H1 (cell line): ENCODE measurements around the gene ITIH4. TPM values are rescaled to one million over a fixed set of nuclear protein-coding genes. Genes with fewer than 3 reads are reported as not detected.

Experiments
- CTCF ChIA-PET: fragments of 300-600 bp; sonication (Branson Sonifier 250); formaldehyde crosslinking; loops from one replicate; lab custom pipeline; 2021; ENCODE audit not compliant: partially characterized antibody; lab: Charles Lee
- POLR2A ChIA-PET: fragments of 300-600 bp; sonication (Branson Sonifier 250); formaldehyde crosslinking; loops from one replicate; lab custom pipeline; 2021; ENCODE audit warnings: inconsistent platforms; ENCODE audit not compliant: partially characterized antibody; lab: Charles Lee
- DNase-seq, 2 experiments: peaks; one replicate each; pipeline versions ENCODE4 v3.0.0 to v3.0.0-alpha.2; 2010 to 2022; ENCODE audit warnings: low spot score in 2 of 2, low read depth in 1 of 2, mixed read lengths in 1 of 2
- FAIRE-seq: peaks from 2 replicates; lab custom pipeline; 2011; peaks lifted over from hg19 to GRCh38; lab: Jason Lieb, UNC
- H2AFZ ChIP-seq: 2 replicates; pipeline ENCODE4 v1.8.1; 2012; ENCODE audit warnings: low read length, inconsistent platforms
- H2AK5ac ChIP-seq: 2 replicates; pipeline ENCODE4 v1.6.1; 2013; ENCODE audit warnings: low read depth, low read length
- H2BK120ac ChIP-seq: replicated peaks from 2 replicates; pipeline ENCODE3; 2013; ENCODE audit warnings: low read depth, low read length, inconsistent platforms
- H2BK12ac ChIP-seq: 2 replicates; pipeline ENCODE4 v1.6.1; 2013; ENCODE audit warnings: low read depth, low read length
- H2BK15ac ChIP-seq: 2 replicates; pipeline ENCODE4 v1.6.1; 2013; ENCODE audit warnings: low read length
- H2BK20ac ChIP-seq: 2 replicates; pipeline ENCODE4 v1.6.1; 2013; ENCODE audit warnings: low read length
- H2BK5ac ChIP-seq: 2 replicates; pipeline ENCODE4 v1.6.1; 2013; ENCODE audit warnings: low read depth, low read length
- H3K14ac ChIP-seq: 2 replicates; pipeline ENCODE4 v1.6.1; 2013; ENCODE audit warnings: inconsistent platforms; ENCODE audit not compliant: insufficient read length
- H3K18ac ChIP-seq: 2 replicates; pipeline ENCODE4 v1.6.1; 2013; ENCODE audit warnings: low read length; ENCODE audit errors: extremely low read depth
- H3K23ac ChIP-seq: 2 replicates; pipeline ENCODE4 v1.6.1; 2013; ENCODE audit warnings: inconsistent platforms; ENCODE audit not compliant: insufficient read length
- H3K23me2 ChIP-seq: 2 replicates; pipeline ENCODE4 v1.6.1; 2013; ENCODE audit warnings: low read depth, low read length
- H3K27ac ChIP-seq: 2 replicates; pipeline ENCODE4 v1.6.1; 2011; ENCODE audit warnings: low read depth, low read length, inconsistent platforms
- H3K27me3 ChIP-seq, 4 experiments: replicated peaks in 1 of 4; 1 replicate in 1 of 4; 2 replicates in 3 of 4; pipeline versions ENCODE4 v1.6.1 to v1.8.1; 2011 to 2013; ENCODE audit warnings: low read length in 3 of 4, mild to moderate bottlenecking in 3 of 4, inconsistent platforms in 2 of 4, mixed read lengths in 2 of 4, moderate library complexity in 1 of 4; ENCODE audit not compliant: control insufficient read depth in 3 of 4, insufficient read depth in 3 of 4; ENCODE audit errors: extremely low read depth in 1 of 4
- H3K36me3 ChIP-seq, 4 experiments: 2 replicates each; pipeline versions ENCODE4 v1.6.1 to v1.8.1; 2011 to 2013; ENCODE audit warnings: mild to moderate bottlenecking in 4 of 4, low read length in 3 of 4, moderate library complexity in 2 of 4, control low read depth in 1 of 4, inconsistent platforms in 1 of 4; ENCODE audit not compliant: insufficient read depth in 4 of 4, control insufficient read depth in 2 of 4
- H3K4ac ChIP-seq: replicated peaks from 2 replicates; pipeline ENCODE3; 2013; ENCODE audit warnings: low read length, low read depth, mixed read lengths, inconsistent platforms; ENCODE audit not compliant: insufficient read length
- H3K4me1 ChIP-seq, 4 experiments: replicated peaks in 1 of 4; 1 replicate in 1 of 4; 2 replicates in 3 of 4; pipeline versions ENCODE4 v1.6.1 to v1.8.1; 2011 to 2013; ENCODE audit warnings: low read length in 3 of 4, inconsistent platforms in 2 of 4, mixed read lengths in 1 of 4; ENCODE audit not compliant: insufficient read depth in 4 of 4, control insufficient read depth in 3 of 4
- H3K4me2 ChIP-seq, 2 experiments: 2 replicates each; pipeline versions ENCODE4 v1.6.1 to v1.8.1; 2011 to 2013; ENCODE audit warnings: low read depth in 2 of 2, low read length in 2 of 2, control low read depth in 1 of 2, inconsistent platforms in 1 of 2, mild to moderate bottlenecking in 1 of 2; ENCODE audit not compliant: insufficient read depth in 1 of 2
- H3K4me3 ChIP-seq, 4 experiments: fragments of 200-600, 300-600 bp in 1 of 4; sonication (generic), shearing (Covaris generic), sonication (Bioruptor Twin) in 1 of 4; 2 replicates each; pipeline versions ENCODE4 v1.5.1 to v1.8.1; 2011 to 2016; ENCODE audit warnings: low read length in 4 of 4, low read depth in 3 of 4, control low read depth in 2 of 4, inconsistent platforms in 2 of 4, mild to moderate bottlenecking in 2 of 4, mixed read lengths in 1 of 4, moderate library complexity in 1 of 4; ENCODE audit not compliant: insufficient read depth in 2 of 4; ENCODE audit errors: extremely low read depth in 1 of 4
- H3K56ac ChIP-seq: replicated peaks from 2 replicates; pipeline ENCODE3; 2013; ENCODE audit warnings: low read depth, mild to moderate bottlenecking, mixed read lengths, low read length, inconsistent platforms; ENCODE audit not compliant: insufficient read length
- H3K79me1 ChIP-seq: 2 replicates; pipeline ENCODE4 v1.6.1; 2013; ENCODE audit warnings: low read depth, low read length, control low read depth
- H3K79me2 ChIP-seq, 2 experiments: 2 replicates each; pipeline versions ENCODE4 v1.6.1 to v1.8.1; 2012 to 2013; ENCODE audit warnings: low read length in 2 of 2, mild to moderate bottlenecking in 2 of 2, inconsistent platforms in 1 of 2; ENCODE audit not compliant: insufficient read depth in 2 of 2, control insufficient read depth in 1 of 2
- H3K9ac ChIP-seq, 4 experiments: replicated peaks in 1 of 4; 1 replicate in 1 of 4; 2 replicates in 3 of 4; pipeline versions ENCODE4 v1.6.1 to v1.8.1; 2011 to 2013; ENCODE audit warnings: low read depth in 3 of 4, low read length in 3 of 4, control low read depth in 2 of 4, mild to moderate bottlenecking in 2 of 4, moderate library complexity in 2 of 4, inconsistent platforms in 1 of 4; ENCODE audit errors: extremely low read depth in 1 of 4
- H3K9me3 ChIP-seq, 2 experiments: 2 replicates each; pipeline versions ENCODE4 v1.6.1 to v1.8.1; 2012 to 2013; ENCODE audit warnings: mild to moderate bottlenecking in 2 of 2, moderate library complexity in 2 of 2, control low read depth in 1 of 2, inconsistent platforms in 1 of 2, low read depth in 1 of 2, low read length in 1 of 2, mixed read lengths in 1 of 2; ENCODE audit not compliant: insufficient read depth in 2 of 2
- H4K20me1 ChIP-seq, 2 experiments: replicated peaks in 1 of 2; 2 replicates each; pipeline versions ENCODE3 to v1.8.1; 2011 to 2013; ENCODE audit warnings: inconsistent platforms in 2 of 2, low read length in 2 of 2, mild to moderate bottlenecking in 1 of 2; ENCODE audit not compliant: insufficient read depth in 2 of 2, control insufficient read depth in 1 of 2
- H4K5ac ChIP-seq: 2 replicates; pipeline ENCODE4 v1.6.1; 2013; ENCODE audit warnings: low read length, low read depth, mixed read lengths, inconsistent platforms; ENCODE audit not compliant: insufficient read length
- H4K8ac ChIP-seq: 2 replicates; pipeline ENCODE4 v1.8.0; 2013; ENCODE audit warnings: mild to moderate bottlenecking, moderate library complexity, low read length, inconsistent platforms; ENCODE audit not compliant: insufficient read depth; ENCODE audit errors: extremely low read depth
- H4K91ac ChIP-seq: replicated peaks from 2 replicates; pipeline ENCODE3; 2013; ENCODE audit warnings: low read length, mixed read lengths, inconsistent platforms; ENCODE audit not compliant: insufficient read length
- BRCA1 ChIP-seq: IDR thresholded peaks from 2 replicates; pipeline ENCODE4 v1.6.1; 2012; ENCODE audit warnings: low read depth, low read length, improper control_type of control experiment
- CBX5 ChIP-seq: fragments of 300-800, 300-1000 bp; sonication (generic); IDR thresholded peaks from 2 replicates; pipeline ENCODE4 v1.7.1; 2016; ENCODE audit warnings: antibody characterized with exemption, low read length, low read depth
- JUND ChIP-seq: IDR thresholded peaks from 2 replicates; pipeline ENCODE4 v1.6.1; 2011; ENCODE audit warnings: mild to moderate bottlenecking, improper control_type of control experiment, low read length
- KDM5A ChIP-seq: fragments of 200-600 bp; IDR thresholded peaks from 2 replicates; pipeline ENCODE4 v1.7.1; 2012; ENCODE audit warnings: mild to moderate bottlenecking, low read length, inconsistent platforms, mixed read lengths
- RXRA ChIP-seq: IDR thresholded peaks from 2 replicates; pipeline ENCODE4 v1.6.1; 2011; ENCODE audit warnings: low read depth, mild to moderate bottlenecking, low read length, moderate library complexity; ENCODE audit not compliant: insufficient read depth
- YY1 ChIP-seq: IDR thresholded peaks from 2 replicates; pipeline ENCODE4 v1.6.1; 2011; ENCODE audit warnings: low read depth, mild to moderate bottlenecking, low read length
- WGBS, 2 experiments: shearing (Covaris generic) in 1 of 2; methylation state at CpG; one replicate each; pipeline versions ENCODE4 v1.1.6 to v1.1.7; 2013 to 2015; ENCODE audit warnings: low lambda C conversion rate in 2 of 2, mixed read lengths in 2 of 2, inconsistent platforms in 1 of 2, low coverage in 1 of 2, missing lambda C conversion rate in 1 of 2; ENCODE audit not compliant: insufficient replicate concordance in 2 of 2, insufficient coverage in 1 of 2, insufficient read length in 1 of 2; ENCODE audit errors: extremely low coverage in 1 of 2, missing lambda C conversion rate in 1 of 2; 5-methylcytosine and 5-hydroxymethylcytosine counted together
- polyA plus RNA-seq, 7 experiments: library from polyadenylated mRNA; depleted of rRNA in 3 of 7; stranded (reverse) in 5 of 7; unstranded in 2 of 7; fragments of >200 nt in 5 of 7; fragments of 200-250 nt in 2 of 7; gene quantifications; 1 replicate in 5 of 7; 2 replicates in 1 of 7; 4 replicates in 1 of 7; pipeline versions ENCODE4 v1.2.1 to v1.2.3, GENCODE V29; 2011 to 2013; ENCODE audit warnings: missing spikeins in 2 of 7, mixed read lengths in 2 of 7
- total RNA-seq: library from RNA; stranded (reverse); fragmentation: NEBNext Ultra II Directional; extraction: Animal tissue kit (Norgen Biotek cat#: 25700); gene quantifications from 2 replicates; pipeline ENCODE4 v1.2.1, GENCODE V29; 2021
- TF ChIP-seq, protein P1 (sequence below), 3 experiments: IDR thresholded peaks; 1 replicate in 2 of 3; 2 replicates in 1 of 3; pipeline versions ENCODE4 v1.5.1 to v1.6.1; 2011; ENCODE audit warnings: low read length in 3 of 3, mild to moderate bottlenecking in 3 of 3, inconsistent platforms in 2 of 3, low read depth in 1 of 3, moderate library complexity in 1 of 3; ENCODE audit not compliant: insufficient read depth in 1 of 3; ENCODE audit errors: control extremely low read depth in 1 of 3
- TF ChIP-seq, protein P2 (sequence below): IDR thresholded peaks from 2 replicates; pipeline ENCODE4 v1.6.1; 2011; ENCODE audit warnings: low read length, improper control_type of control experiment
- TF ChIP-seq, protein P3 (sequence below): IDR thresholded peaks from 2 replicates; pipeline ENCODE4 v1.6.1; 2011; ENCODE audit warnings: low read depth, mild to moderate bottlenecking, low read length; ENCODE audit not compliant: insufficient read depth

ITIH4 gene
- total and polyA plus RNA-seq, 2 of the 8 experiments (the other 6 are each of a cell fraction or from before 2014, with no cell fraction given) = 3.4 to 3.7 TPM

DNA sequence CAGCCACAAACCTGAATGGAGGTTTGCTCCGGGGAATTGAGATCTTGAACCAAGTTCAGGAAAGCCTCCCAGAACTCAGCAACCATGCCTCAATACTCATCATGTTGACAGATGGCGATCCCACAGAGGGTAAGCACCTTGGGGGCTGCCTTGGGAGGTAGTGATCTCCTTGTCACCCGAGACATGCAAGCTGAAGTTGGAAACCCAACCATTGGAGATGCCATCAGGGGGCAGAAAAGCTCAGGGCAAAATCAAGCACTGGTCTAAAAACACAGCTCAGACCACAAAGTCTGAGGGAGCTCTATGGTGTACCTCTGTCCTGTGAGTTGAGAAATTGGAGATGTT, 47.3 kb downstream of the ITIH4 start:
- Histone ChIP-seq H2BK120ac (no peak overlapping the region), H3K27me3 (no peaks in the 10 kb centered on the region; a peak in 1 of 7 replicates), H2AK5ac (no peak overlapping the region), H4K8ac (no peak overlapping the region), H3K4ac (no peak overlapping the region), H3K56ac (no peak overlapping the region), H3K18ac (no peak overlapping the region), H2BK20ac (no peak overlapping the region), H3K23ac (no peak overlapping the region), H4K20me1 (peaks cover 0 to 3% of the 10 kb centered on the region in 2 experiments), H3K14ac (no peak overlapping the region), H3K4me2 (no peak overlapping the region), H3K27ac (no peak overlapping the region), H3K4me1 (peaks cover 0 to 8% (median 0%) of the 10 kb centered on the region in 4 experiments; a peak in 1 of 7 replicates), H3K9ac (no peak overlapping the region), H3K79me2 (no peaks in the 10 kb centered on the region), H3K4me3 (no peak overlapping the region), H3K23me2 (no peaks in the 10 kb centered on the region), H2BK15ac (no peak overlapping the region), H2BK5ac (no peak overlapping the region), H4K5ac (no peak overlapping the region), H3K9me3 (no peaks in the 10 kb centered on the region), H2BK12ac (no peak overlapping the region; the same call in 1 of the 2 replicates), H3K79me1 (no peaks in the 10 kb centered on the region), H2AFZ (no peak overlapping the region), H4K91ac (no peak overlapping the region), H3K36me3 (no peaks in the 10 kb centered on the region; a peak in 1 of 8 replicates)
- DNase-seq = no peak
- 88% methylated on average over 3 of the region's 3 CpGs; no CpG with 5 or more reads in 1 of the 2 experiments for WGBS, 2 experiments
- ChIA-PET POLR2A (interaction anchor here (0.7 to 2.0 kb wide), 2 partner anchors 9 to 12 kb away, joined by 5 to 10 read pairs; partner anchors contain the start of gene NEK4), CTCF (interaction anchor here (1.3 to 4.1 kb wide), 4 partner anchors 9 to 37 kb away, joined by 5 to 19 read pairs (median 14); no protein-coding TSS in a partner anchor)
- FAIRE-seq = no peak
- TF ChIP-seq JUND = no peak
- TF ChIP-seq CBX5 = no peak
- TF ChIP-seq YY1 = no peak
- TF ChIP-seq, protein P1, sequence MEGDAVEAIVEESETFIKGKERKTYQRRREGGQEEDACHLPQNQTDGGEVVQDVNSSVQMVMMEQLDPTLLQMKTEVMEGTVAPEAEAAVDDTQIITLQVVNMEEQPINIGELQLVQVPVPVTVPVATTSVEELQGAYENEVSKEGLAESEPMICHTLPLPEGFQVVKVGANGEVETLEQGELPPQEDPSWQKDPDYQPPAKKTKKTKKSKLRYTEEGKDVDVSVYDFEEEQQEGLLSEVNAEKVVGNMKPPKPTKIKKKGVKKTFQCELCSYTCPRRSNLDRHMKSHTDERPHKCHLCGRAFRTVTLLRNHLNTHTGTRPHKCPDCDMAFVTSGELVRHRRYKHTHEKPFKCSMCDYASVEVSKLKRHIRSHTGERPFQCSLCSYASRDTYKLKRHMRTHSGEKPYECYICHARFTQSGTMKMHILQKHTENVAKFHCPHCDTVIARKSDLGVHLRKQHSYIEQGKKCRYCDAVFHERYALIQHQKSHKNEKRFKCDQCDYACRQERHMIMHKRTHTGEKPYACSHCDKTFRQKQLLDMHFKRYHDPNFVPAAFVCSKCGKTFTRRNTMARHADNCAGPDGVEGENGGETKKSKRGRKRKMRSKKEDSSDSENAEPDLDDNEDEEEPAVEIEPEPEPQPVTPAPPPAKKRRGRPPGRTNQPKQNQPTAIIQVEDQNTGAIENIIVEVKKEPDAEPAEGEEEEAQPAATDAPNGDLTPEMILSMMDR (IDR thresholded peaks at IDR 0.05; ENCODE audit: control extremely low read depth in 1 of 3, insufficient read depth in 1 of 3, low read depth in 1 of 3, low read length in 3 of 3) = no peak
- TF ChIP-seq, protein P2, sequence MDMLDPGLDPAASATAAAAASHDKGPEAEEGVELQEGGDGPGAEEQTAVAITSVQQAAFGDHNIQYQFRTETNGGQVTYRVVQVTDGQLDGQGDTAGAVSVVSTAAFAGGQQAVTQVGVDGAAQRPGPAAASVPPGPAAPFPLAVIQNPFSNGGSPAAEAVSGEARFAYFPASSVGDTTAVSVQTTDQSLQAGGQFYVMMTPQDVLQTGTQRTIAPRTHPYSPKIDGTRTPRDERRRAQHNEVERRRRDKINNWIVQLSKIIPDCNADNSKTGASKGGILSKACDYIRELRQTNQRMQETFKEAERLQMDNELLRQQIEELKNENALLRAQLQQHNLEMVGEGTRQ = no peak
- no peak for TF ChIP-seq RXRA
- no peak for TF ChIP-seq KDM5A
- no peak for TF ChIP-seq BRCA1
- TF ChIP-seq, protein P3, sequence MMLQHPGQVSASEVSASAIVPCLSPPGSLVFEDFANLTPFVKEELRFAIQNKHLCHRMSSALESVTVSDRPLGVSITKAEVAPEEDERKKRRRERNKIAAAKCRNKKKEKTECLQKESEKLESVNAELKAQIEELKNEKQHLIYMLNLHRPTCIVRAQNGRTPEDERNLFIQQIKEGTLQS = no peak
